Measurements from ENCODE around the gene ARFIP1. TPM values are rescaled to one million over a fixed set of nuclear protein-coding genes. Genes with fewer than 3 reads are reported as not detected.

Gene ARFIP1
- total RNA-seq, 1 experiment from 2014 or later = 32.7 TPM

GRCh38 chr4:152960082-152960481 lies 180.3 kb downstream of the ARFIP1 start:
- TF ChIP-seq, protein P1, sequence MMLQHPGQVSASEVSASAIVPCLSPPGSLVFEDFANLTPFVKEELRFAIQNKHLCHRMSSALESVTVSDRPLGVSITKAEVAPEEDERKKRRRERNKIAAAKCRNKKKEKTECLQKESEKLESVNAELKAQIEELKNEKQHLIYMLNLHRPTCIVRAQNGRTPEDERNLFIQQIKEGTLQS (IDR thresholded peaks at IDR 0.05) = no peak
- no peak for TF ChIP-seq POLR2A (IDR thresholded peaks at IDR 0.05; ENCODE audit: borderline replicate concordance, extremely low read depth, insufficient read depth, insufficient read length)
- no peak for TF ChIP-seq ZNF274 (IDR thresholded peaks at IDR 0.05; ENCODE audit: low read depth, low read length)
- TF ChIP-seq EGR1 (IDR thresholded peaks at IDR 0.05; ENCODE audit: low read depth) = no peak
- TF ChIP-seq, protein P2, sequence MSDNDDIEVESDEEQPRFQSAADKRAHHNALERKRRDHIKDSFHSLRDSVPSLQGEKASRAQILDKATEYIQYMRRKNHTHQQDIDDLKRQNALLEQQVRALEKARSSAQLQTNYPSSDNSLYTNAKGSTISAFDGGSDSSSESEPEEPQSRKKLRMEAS (IDR thresholded peaks at IDR 0.05) = no peak
- no peak for TF ChIP-seq ZFX (IDR thresholded peaks at IDR 0.05)
- no TSS peak for BruUV-seq (replicated peaks)
- Histone ChIP-seq H3K79me2 (ENCODE audit: insufficient read depth, low read length) (no peaks in the 10 kb centered on the region), H3K4me2 (ENCODE audit: low read length) (no peak overlapping the region), H3K4me1 (ENCODE audit: control insufficient read depth in 1 of 2, insufficient read depth in 2 of 2, low read length in 2 of 2) (no peaks in the 10 kb centered on the region), H3K27me3 (ENCODE audit: insufficient read depth, low read length) (no peaks in the 10 kb centered on the region), H3K36me3 (ENCODE audit: control insufficient read depth in 1 of 2, insufficient read depth in 2 of 2, low read length in 2 of 2) (no peaks in the 10 kb centered on the region), H3K9me2 (ENCODE audit: insufficient read depth) (no peaks in the 10 kb centered on the region), H4K20me1 (ENCODE audit: insufficient read depth) (no peaks in the 10 kb centered on the region), H3K4me3 (replicated peaks in 1 of 2; ENCODE audit: low read depth in 1 of 2, low read length in 2 of 2) (no peak overlapping the region), H3K9ac (ENCODE audit: low read length) (no peak overlapping the region), H3K9me3 (ENCODE audit: control insufficient read depth in 1 of 2, insufficient read depth in 1 of 2, low read depth in 1 of 2, low read length in 2 of 2) (no peaks in the 10 kb centered on the region), H3K27ac (ENCODE audit: low read depth, low read length) (no peak overlapping the region), H2AFZ (ENCODE audit: low read depth, low read length, poor library complexity, severe bottlenecking) (no peak overlapping the region)
- DNase-seq (ENCODE audit: low read depth, low spot score) (no peak), ATAC-seq (no peak)
- intact Hi-C loops (cut with micrococcal nuclease) = no loop called here
- CTCF ChIA-PET = no interaction called here
- RAD21 ChIA-PET (ENCODE audit: low non-redundant PET in 1 of 2, low total read pairs in 2 of 2, uncharacterized antibody in 2 of 2, unreplicated experiment in 2 of 2) = no interaction called here
- POLR2A ChIA-PET = no interaction called here

DNA sequence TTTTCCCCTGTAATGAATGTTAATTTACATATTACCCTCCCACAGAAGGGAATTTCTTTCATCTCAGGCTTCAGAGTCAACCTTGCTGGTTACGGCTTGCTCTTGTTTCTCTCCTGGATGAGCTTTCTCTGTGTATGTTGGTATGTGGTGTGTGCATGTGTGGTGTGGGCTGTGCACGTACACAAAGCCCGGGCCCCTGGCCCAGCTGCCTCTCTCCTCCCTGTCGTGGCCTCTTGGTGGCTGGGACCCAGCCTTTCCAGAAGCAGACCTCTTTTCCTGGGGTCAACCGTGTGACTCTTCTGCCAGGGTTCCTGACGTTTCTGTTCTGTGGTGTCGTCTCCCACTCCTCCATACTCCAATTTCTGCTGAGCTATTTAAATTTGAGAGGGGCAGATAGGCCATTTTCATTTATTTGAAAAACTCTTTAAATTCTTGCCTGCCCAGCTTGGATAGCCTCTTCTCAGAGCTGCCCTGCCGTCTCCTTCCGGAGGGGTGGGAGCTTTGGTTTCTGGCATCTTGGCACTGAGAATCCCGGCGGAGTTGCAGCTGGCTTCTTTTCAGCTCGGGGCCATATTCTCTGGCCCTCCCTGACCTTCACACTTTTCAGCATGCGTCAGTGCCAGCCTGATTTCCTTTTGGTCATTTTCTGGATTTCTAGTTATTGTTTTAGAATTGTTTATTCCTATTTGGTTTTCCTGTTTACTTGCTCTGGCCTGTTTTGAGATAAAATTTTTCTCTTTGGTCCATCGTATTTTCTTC lies 181.4 kb downstream of the ARFIP1 start:
- H2AFZ ChIP-seq (ENCODE audit: low read depth, low read length, poor library complexity, severe bottlenecking) = no peak overlapping the region
- DNase-seq (ENCODE audit: low read depth, low spot score) = no peak
- CTCF ChIA-PET = no interaction called here
- TF ChIP-seq, protein P2 (IDR thresholded peaks at IDR 0.05) = no peak
- H3K27ac ChIP-seq (ENCODE audit: low read depth, low read length) = no peak overlapping the region
- H3K4me2 ChIP-seq (ENCODE audit: low read length) = no peak overlapping the region
- H3K9me2 ChIP-seq (ENCODE audit: insufficient read depth) = no peaks in the 10 kb centered on the region
- RAD21 ChIA-PET (ENCODE audit: low non-redundant PET in 1 of 2, low total read pairs in 2 of 2, uncharacterized antibody in 2 of 2, unreplicated experiment in 2 of 2) = no interaction called here
- H4K20me1 ChIP-seq (ENCODE audit: insufficient read depth) = no peaks in the 10 kb centered on the region
- H3K4me3 ChIP-seq (replicated peaks in 1 of 2; ENCODE audit: low read depth in 1 of 2, low read length in 2 of 2) = no peak overlapping the region
- ATAC-seq = no peak
- BruUV-seq (replicated peaks) = no TSS peak
- POLR2A ChIA-PET = no interaction called here
- H3K4me1 ChIP-seq (ENCODE audit: control insufficient read depth in 1 of 2, insufficient read depth in 2 of 2, low read length in 2 of 2) = no peaks in the 10 kb centered on the region
- no peaks in the 10 kb centered on the region for H3K27me3 ChIP-seq (ENCODE audit: insufficient read depth, low read length)
- no peaks in the 10 kb centered on the region for H3K9me3 ChIP-seq (ENCODE audit: control insufficient read depth in 1 of 2, insufficient read depth in 1 of 2, low read depth in 1 of 2, low read length in 2 of 2)
- intact Hi-C loops (cut with micrococcal nuclease) = no loop called here
- no peaks in the 10 kb centered on the region for H3K79me2 ChIP-seq (ENCODE audit: insufficient read depth, low read length)
- no peaks in the 10 kb centered on the region for H3K36me3 ChIP-seq (ENCODE audit: control insufficient read depth in 1 of 2, insufficient read depth in 2 of 2, low read length in 2 of 2)
- H3K9ac ChIP-seq (ENCODE audit: low read length) = no peak overlapping the region
